ENCODE measurements around the gene PTPRR.

PTPRR gene

GRCh38 chr12:70852416-70853150 is 68.0 kb downstream of the PTPRR start:
- no peak overlapping the region for H3K4me3 ChIP-seq (ENCODE audit: low read length)
- no peaks in the 10 kb centered on the region for H3K9me3 ChIP-seq (ENCODE audit: control insufficient read depth, low read depth, low read length)
- H3K9ac ChIP-seq (ENCODE audit: low read length) = no peak overlapping the region
- H3K36me3 ChIP-seq (ENCODE audit: control insufficient read depth, low read depth, low read length) = no peaks in the 10 kb centered on the region
- peaks cover 11% of the 10 kb centered on the region for H3K4me1 ChIP-seq (ENCODE audit: control insufficient read depth, low read depth, low read length)
- peaks cover 8% of the 10 kb centered on the region for H3K27me3 ChIP-seq (ENCODE audit: control insufficient read depth, insufficient read depth, low read length)
- no peak overlapping the region for H3K27ac ChIP-seq (ENCODE audit: low read length)

GRCh38 chr12:70849265-70849960 is 71.1 kb downstream of the PTPRR start:
- H3K9ac ChIP-seq (ENCODE audit: low read length) = no peak overlapping the region
- H3K27me3 ChIP-seq (ENCODE audit: control insufficient read depth, insufficient read depth, low read length) = no peaks in the 10 kb centered on the region
- H3K36me3 ChIP-seq (ENCODE audit: control insufficient read depth, low read depth, low read length) = no peaks in the 10 kb centered on the region
- H3K9me3 ChIP-seq (ENCODE audit: control insufficient read depth, low read depth, low read length) = no peaks in the 10 kb centered on the region
- no peak overlapping the region for H3K27ac ChIP-seq (ENCODE audit: low read length)
- H3K4me1 ChIP-seq (ENCODE audit: control insufficient read depth, low read depth, low read length) = no peaks in the 10 kb centered on the region
- H3K4me3 ChIP-seq (ENCODE audit: low read length) = no peak overlapping the region

GRCh38 chr12:70847871-70848270 is 72.7 kb downstream of the PTPRR start:
- Histone ChIP-seq H3K4me3 (ENCODE audit: low read length) (no peak overlapping the region), H3K9ac (ENCODE audit: low read length) (no peak overlapping the region)

GRCh38 chr12:70845268-70845667 is 75.3 kb downstream of the PTPRR start:
- no peaks in the 10 kb centered on the region for H3K4me1 ChIP-seq (ENCODE audit: control insufficient read depth, low read depth, low read length)
- H3K9me3 ChIP-seq (ENCODE audit: control insufficient read depth, low read depth, low read length) = no peaks in the 10 kb centered on the region
- H3K4me3 ChIP-seq (ENCODE audit: low read length) = no peak overlapping the region
- no peak overlapping the region for H3K27ac ChIP-seq (ENCODE audit: low read length)
- H3K9ac ChIP-seq (ENCODE audit: low read length) = no peak overlapping the region
- H3K27me3 ChIP-seq (ENCODE audit: control insufficient read depth, insufficient read depth, low read length) = no peaks in the 10 kb centered on the region
- H3K36me3 ChIP-seq (ENCODE audit: control insufficient read depth, low read depth, low read length) = no peaks in the 10 kb centered on the region

More at GRCh38 chr12:70847871-70848270, 72.7 kb downstream of the PTPRR start:
- Histone ChIP-seq H3K36me3 (ENCODE audit: control insufficient read depth, low read depth, low read length) (no peaks in the 10 kb centered on the region), H3K27ac (ENCODE audit: low read length) (no peak overlapping the region), H3K9me3 (ENCODE audit: control insufficient read depth, low read depth, low read length) (no peaks in the 10 kb centered on the region), H3K4me1 (ENCODE audit: control insufficient read depth, low read depth, low read length) (no peaks in the 10 kb centered on the region), H3K27me3 (ENCODE audit: control insufficient read depth, insufficient read depth, low read length) (no peaks in the 10 kb centered on the region)

GRCh38 chr12:70843363-70843762 is 77.2 kb downstream of the PTPRR start:
- H3K9ac ChIP-seq (ENCODE audit: low read length) = no peak overlapping the region
- no peak overlapping the region for H3K4me3 ChIP-seq (ENCODE audit: low read length)
- no peaks in the 10 kb centered on the region for H3K27me3 ChIP-seq (ENCODE audit: control insufficient read depth, insufficient read depth, low read length)
- H3K4me1 ChIP-seq (ENCODE audit: control insufficient read depth, low read depth, low read length) = no peaks in the 10 kb centered on the region
- no peak overlapping the region for H3K27ac ChIP-seq (ENCODE audit: low read length)
- H3K9me3 ChIP-seq (ENCODE audit: control insufficient read depth, low read depth, low read length) = no peaks in the 10 kb centered on the region
- H3K36me3 ChIP-seq (ENCODE audit: control insufficient read depth, low read depth, low read length) = no peaks in the 10 kb centered on the region

GRCh38 chr12:70842942-70843341 is 77.6 kb downstream of the PTPRR start:
- no peak overlapping the region for H3K4me3 ChIP-seq (ENCODE audit: low read length)
- H3K36me3 ChIP-seq (ENCODE audit: control insufficient read depth, low read depth, low read length) = no peaks in the 10 kb centered on the region
- no peaks in the 10 kb centered on the region for H3K27me3 ChIP-seq (ENCODE audit: control insufficient read depth, insufficient read depth, low read length)
- H3K9me3 ChIP-seq (ENCODE audit: control insufficient read depth, low read depth, low read length) = no peaks in the 10 kb centered on the region
- no peaks in the 10 kb centered on the region for H3K4me1 ChIP-seq (ENCODE audit: control insufficient read depth, low read depth, low read length)
- no peak overlapping the region for H3K9ac ChIP-seq (ENCODE audit: low read length)
- no peak overlapping the region for H3K27ac ChIP-seq (ENCODE audit: low read length)

GRCh38 chr12:70842136-70842535 is 78.4 kb downstream of the PTPRR start:
- Histone ChIP-seq H3K27ac (ENCODE audit: low read length) (no peak overlapping the region), H3K9ac (ENCODE audit: low read length) (no peak overlapping the region)

GRCh38 chr12:70840656-70841350 is 79.7 kb downstream of the PTPRR start:
- H3K36me3 ChIP-seq (ENCODE audit: control insufficient read depth, low read depth, low read length) = no peaks in the 10 kb centered on the region
- no peak overlapping the region for H3K27ac ChIP-seq (ENCODE audit: low read length)
- no peaks in the 10 kb centered on the region for H3K27me3 ChIP-seq (ENCODE audit: control insufficient read depth, insufficient read depth, low read length)
- peaks cover 4% of the 10 kb centered on the region for H3K4me1 ChIP-seq (ENCODE audit: control insufficient read depth, low read depth, low read length)
- H3K4me3 ChIP-seq (ENCODE audit: low read length) = no peak overlapping the region
- H3K9ac ChIP-seq (ENCODE audit: low read length) = no peak overlapping the region
- H3K9me3 ChIP-seq (ENCODE audit: control insufficient read depth, low read depth, low read length) = no peaks in the 10 kb centered on the region

More at GRCh38 chr12:70842136-70842535, 78.4 kb downstream of the PTPRR start:
- no peak overlapping the region for H3K4me3 ChIP-seq (ENCODE audit: low read length)
- peaks cover 4% of the 10 kb centered on the region for H3K4me1 ChIP-seq (ENCODE audit: control insufficient read depth, low read depth, low read length)
- H3K27me3 ChIP-seq (ENCODE audit: control insufficient read depth, insufficient read depth, low read length) = no peaks in the 10 kb centered on the region
- H3K9me3 ChIP-seq (ENCODE audit: control insufficient read depth, low read depth, low read length) = no peaks in the 10 kb centered on the region
- H3K36me3 ChIP-seq (ENCODE audit: control insufficient read depth, low read depth, low read length) = no peaks in the 10 kb centered on the region

GRCh38 chr12:70839544-70839943 is 81.0 kb downstream of the PTPRR start:
- no peaks in the 10 kb centered on the region for H3K27me3 ChIP-seq (ENCODE audit: control insufficient read depth, insufficient read depth, low read length)
- H3K27ac ChIP-seq (ENCODE audit: low read length) = no peak overlapping the region
- peaks cover 4% of the 10 kb centered on the region for H3K4me1 ChIP-seq (ENCODE audit: control insufficient read depth, low read depth, low read length)
- H3K9me3 ChIP-seq (ENCODE audit: control insufficient read depth, low read depth, low read length) = no peaks in the 10 kb centered on the region
- no peak overlapping the region for H3K4me3 ChIP-seq (ENCODE audit: low read length)
- no peak overlapping the region for H3K9ac ChIP-seq (ENCODE audit: low read length)
- no peaks in the 10 kb centered on the region for H3K36me3 ChIP-seq (ENCODE audit: control insufficient read depth, low read depth, low read length)

GRCh38 chr12:70838127-70838526 is 82.4 kb downstream of the PTPRR start:
- Histone ChIP-seq H3K9ac (ENCODE audit: low read length) (no peak overlapping the region), H3K4me1 (ENCODE audit: control insufficient read depth, low read depth, low read length) (peaks cover 4% of the 10 kb centered on the region), H3K27me3 (ENCODE audit: control insufficient read depth, insufficient read depth, low read length) (no peaks in the 10 kb centered on the region), H3K4me3 (ENCODE audit: low read length) (no peak overlapping the region), H3K27ac (ENCODE audit: low read length) (no peak overlapping the region), H3K9me3 (ENCODE audit: control insufficient read depth, low read depth, low read length) (no peaks in the 10 kb centered on the region), H3K36me3 (ENCODE audit: control insufficient read depth, low read depth, low read length) (no peaks in the 10 kb centered on the region)

GRCh38 chr12:70837026-70837425 is 83.5 kb downstream of the PTPRR start:
- Histone ChIP-seq H3K4me3 (ENCODE audit: low read length) (no peak overlapping the region), H3K36me3 (ENCODE audit: control insufficient read depth, low read depth, low read length) (no peaks in the 10 kb centered on the region), H3K4me1 (ENCODE audit: control insufficient read depth, low read depth, low read length) (peaks cover 4% of the 10 kb centered on the region), H3K27ac (ENCODE audit: low read length) (no peak overlapping the region), H3K9me3 (ENCODE audit: control insufficient read depth, low read depth, low read length) (no peaks in the 10 kb centered on the region), H3K27me3 (ENCODE audit: control insufficient read depth, insufficient read depth, low read length) (no peaks in the 10 kb centered on the region), H3K9ac (ENCODE audit: low read length) (no peak overlapping the region)

All from iPS-18a (cell line).